PC-3 (cell line): Measurements from ENCODE around the gene REP15.

Experiments used
- CTCF ChIP-seq: fragments of 300-600 bp; sonication (generic); conservative IDR thresholded peaks from 2 replicates; pipeline ENCODE4 v1.5.1; 2017; ENCODE audit warnings: antibody characterized with exemption, low read depth, mild to moderate bottlenecking, low read length
- EZH2 ChIP-seq: fragments of 300-600 bp; sonication (generic); IDR thresholded peaks from one replicate; pipeline ENCODE4 v1.6.1; 2017; ENCODE audit warnings: antibody characterized with exemption, mild to moderate bottlenecking, low read length; ENCODE audit not compliant: unreplicated experiment

DNA sequence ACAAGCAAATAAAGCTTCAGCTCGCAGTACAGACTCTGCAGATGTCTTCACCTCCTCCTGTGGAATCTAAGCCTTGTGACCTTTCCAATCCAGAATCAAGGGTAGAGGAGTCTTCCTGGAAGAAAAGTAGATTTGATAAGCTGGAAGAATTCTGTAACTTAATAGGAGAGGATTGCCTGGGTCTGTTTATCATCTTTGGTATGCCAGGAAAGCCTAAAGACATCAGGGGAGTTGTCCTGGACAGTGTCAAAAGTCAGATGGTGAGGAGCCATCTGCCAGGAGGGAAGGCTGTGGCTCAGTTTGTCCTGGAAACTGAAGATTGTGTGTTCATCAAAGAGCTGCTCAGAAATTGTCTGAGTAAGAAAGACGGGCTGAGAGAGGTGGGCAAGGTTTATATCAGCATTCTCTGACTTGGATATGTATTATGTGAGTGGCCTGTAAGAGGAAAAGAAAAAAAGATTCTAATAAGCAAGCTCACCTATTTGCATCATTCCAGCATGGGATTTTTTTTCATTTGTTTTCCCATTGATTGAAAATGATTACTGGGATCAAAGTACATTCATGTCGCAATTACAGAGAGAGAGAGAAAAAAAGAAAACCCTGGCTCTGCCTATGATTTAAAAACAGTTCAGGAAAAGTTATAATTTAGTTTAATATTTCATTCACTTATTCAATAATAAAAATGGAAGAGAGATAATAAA lies 767 bp downstream of the REP15 start:
- TF ChIP-seq EZH2 (no peak), CTCF (no peak)
